Breast epithelium (tissue), 3 donors: ENCODE data around the gene LHPP.

Source experiments
- CTCF ChIP-seq, 3 donors: fragments of 450-650 bp; IDR thresholded peaks; one replicate each; pipeline ENCODE4 v1.5.1; 2016 to 2017; ENCODE audit warnings: antibody characterized with exemption in 3 of 3, mild to moderate bottlenecking in 3 of 3, moderate library complexity in 3 of 3
- POLR2A ChIP-seq: fragments of 450-650 bp; IDR thresholded peaks from one replicate; pipeline ENCODE4 v1.6.1; 2016; ENCODE audit warnings: antibody characterized with exemption, mild to moderate bottlenecking, moderate library complexity
- POLR2AphosphoS5 ChIP-seq, 3 donors: sonication (generic); formaldehyde crosslinking; IDR thresholded peaks; one replicate each; pipeline ENCODE4 v1.6.1; 2017; ENCODE audit warnings: antibody characterized with exemption in 3 of 3

DNA sequence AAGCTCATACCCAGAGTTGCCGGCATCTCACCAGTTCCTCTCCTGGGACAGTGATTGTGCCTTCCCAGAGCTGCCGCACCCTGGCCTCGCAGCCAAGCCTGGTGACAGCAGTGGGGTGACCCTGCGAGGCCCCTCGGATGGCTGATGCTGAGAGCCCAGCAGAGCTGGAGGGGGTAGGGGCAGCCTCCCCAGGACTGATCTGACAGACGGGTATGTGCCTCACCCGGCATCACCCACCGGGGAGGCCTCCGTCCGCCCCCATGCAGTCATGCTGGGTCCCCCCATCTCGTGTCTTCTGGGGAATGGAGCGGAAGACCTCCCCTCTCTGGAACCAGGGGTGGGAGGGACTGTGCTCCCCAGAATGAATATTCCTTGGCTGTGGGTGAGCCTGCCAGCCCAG lies 82.3 kb downstream of the LHPP start:
- TF ChIP-seq POLR2AphosphoS5 (IDR thresholded peaks at IDR 0.05) = no peak
- TF ChIP-seq CTCF (IDR thresholded peaks at IDR 0.05) = no peak
- no peak for TF ChIP-seq POLR2A
